Stimulated activated memory B cell treated with anti-CD40 and anti-IgM and Interleukin-4, amounts not matched to agents 10 μg/mL and 1 μg/mL and 100 μg/mL, for 72 hours (primary cell): ENCODE data around the gene KLC4.

Experiments
- ATAC-seq: fragments of 150-1000 bp; cut with Tn5 transposase; 2 replicates; pipeline ENCODE4 v1.10.0; 2021
- H3K27ac Mint-ChIP-seq: one replicate; pipeline ENCODE4 v1.8.0; 2022; ENCODE audit warnings: mild to moderate bottlenecking, mixed read lengths
- H3K27me3 Mint-ChIP-seq: one replicate; pipeline ENCODE4 v1.8.0; 2022; ENCODE audit warnings: mixed read lengths
- H3K36me3 Mint-ChIP-seq: one replicate; pipeline ENCODE4 v1.8.0; 2022; ENCODE audit warnings: mixed read lengths
- H3K4me1 Mint-ChIP-seq: one replicate; pipeline ENCODE4 v1.8.0; 2022; ENCODE audit warnings: mixed read lengths
- H3K4me3 Mint-ChIP-seq: one replicate; pipeline ENCODE4 v1.8.0; 2022; ENCODE audit warnings: mild to moderate bottlenecking, moderate library complexity, mixed read lengths
- H3K9me3 Mint-ChIP-seq: one replicate; pipeline ENCODE4 v1.8.0; 2022; ENCODE audit warnings: mixed read lengths

The KLC4 gene

GRCh38 chr6:43052225-43052841 is 7.1 kb upstream of the KLC4 start:
- Mint-ChIP-seq H3K27ac (peak overlapping the region; percentile 96), H3K4me3 (peak overlapping the region; percentile 98), H3K36me3 (peaks cover 51% of the 10 kb centered on the region), H3K27me3 (no peaks in the 10 kb centered on the region), H3K9me3 (no peaks in the 10 kb centered on the region), H3K4me1 (peaks cover 41% of the 10 kb centered on the region)
- ATAC-seq: no peak

GRCh38 chr6:43052842-43053544 is 6.4 kb upstream of the KLC4 start:
- peak; percentile 24 for ATAC-seq
- Mint-ChIP-seq H3K36me3 (peaks cover 51% of the 10 kb centered on the region), H3K4me1 (peaks cover 44% of the 10 kb centered on the region), H3K27ac (peak overlapping the region; percentile 96), H3K27me3 (no peaks in the 10 kb centered on the region), H3K9me3 (no peaks in the 10 kb centered on the region), H3K4me3 (peak overlapping the region; percentile 98)

DNA sequence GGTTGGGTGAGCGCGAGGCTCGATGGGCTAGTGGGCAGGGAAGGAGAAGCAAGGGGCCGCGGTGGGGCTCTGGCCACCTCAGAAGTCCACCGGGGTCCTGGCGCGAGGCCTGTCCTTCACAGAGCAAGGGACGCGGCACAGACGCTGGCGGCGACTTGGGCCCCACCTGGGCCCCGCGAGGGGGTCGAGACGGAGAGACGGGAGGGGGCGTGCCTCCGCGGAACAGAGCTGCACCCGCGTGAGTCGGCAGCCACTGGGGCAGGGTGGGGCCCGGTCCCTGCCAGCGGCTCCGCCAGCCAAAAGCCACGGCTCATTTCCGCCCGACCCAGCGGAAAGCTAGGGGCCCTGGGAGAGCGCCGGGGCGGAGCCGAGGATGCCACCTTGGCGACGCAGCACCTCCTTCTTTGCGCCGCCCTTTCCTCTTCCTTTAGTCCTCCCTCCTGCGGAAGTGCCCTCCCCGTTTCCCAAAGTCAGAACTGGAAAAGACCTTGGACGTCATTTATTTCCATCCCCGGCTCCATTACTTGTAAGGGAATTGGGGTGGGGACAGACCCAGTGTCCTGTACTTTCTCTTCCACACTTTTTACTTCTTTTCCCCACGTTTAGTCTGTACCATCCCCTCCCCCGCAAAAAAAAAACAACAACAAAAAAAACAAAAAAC is 5.8 kb upstream of the KLC4 start, which contains the start of gene CUL7:
TSS of gene CUL7 (minus strand) at position 307 of the 661 bp plus-strand sequence. CDS start 1,063 bp downstream, outside the sequence.
- peak; percentile 98 for ATAC-seq
- Mint-ChIP-seq H3K27ac (peak within 1 kb of the TSS; percentile 96), H3K4me3 (peak within 1 kb of the TSS; percentile 98), H3K36me3 (peaks cover 51% of the 10 kb centered on the region), H3K27me3 (no peaks in the 10 kb centered on the region), H3K4me1 (peaks cover 51% of the 10 kb centered on the region), H3K9me3 (no peaks in the 10 kb centered on the region)

- H3K36me3 Mint-ChIP-seq: peaks cover 47% of the 10 kb centered on the region
- no peak for ATAC-seq
- peak overlapping the region; percentile 96 for H3K27ac Mint-ChIP-seq
- H3K27me3 Mint-ChIP-seq: no peaks in the 10 kb centered on the region
- H3K9me3 Mint-ChIP-seq: no peaks in the 10 kb centered on the region
- peaks cover 54% of the 10 kb centered on the region for H3K4me1 Mint-ChIP-seq
- H3K4me3 Mint-ChIP-seq: peak overlapping the region; percentile 98
These were observed 5.1 kb upstream of the KLC4 start for GRCh38 chr6:43054206-43054943.

- ATAC-seq: no peak
- H3K27me3 Mint-ChIP-seq: no peaks in the 10 kb centered on the region
- peaks cover 32% of the 10 kb centered on the region for H3K36me3 Mint-ChIP-seq
- no peaks in the 10 kb centered on the region for H3K9me3 Mint-ChIP-seq
- no peak overlapping the region for H3K4me3 Mint-ChIP-seq
- peaks cover 60% of the 10 kb centered on the region for H3K4me1 Mint-ChIP-seq
- no peak overlapping the region for H3K27ac Mint-ChIP-seq
These were observed 3.5 kb upstream of the KLC4 start for GRCh38 chr6:43055966-43056365.

DNA sequence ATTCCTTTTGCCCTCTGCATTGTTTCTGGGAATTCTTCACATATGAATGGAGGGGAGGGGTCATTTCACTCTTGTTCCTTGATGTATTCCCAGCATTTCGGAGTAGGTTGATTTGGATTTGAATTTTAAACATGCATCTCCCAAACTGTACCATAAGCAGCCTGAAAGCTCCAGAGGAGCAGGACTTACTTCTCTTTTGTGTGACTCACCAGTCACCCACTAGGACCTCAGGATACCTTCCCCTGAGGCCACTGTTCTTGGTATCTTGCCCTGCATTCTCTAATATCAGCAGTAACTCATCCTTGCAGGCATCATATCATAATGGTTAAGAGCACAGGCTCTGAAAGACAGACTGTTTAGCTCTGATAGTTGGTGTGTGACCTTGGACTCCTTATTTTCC is 900 bp upstream of the KLC4 start:
- H3K36me3 Mint-ChIP-seq: peaks cover 24% of the 10 kb centered on the region
- no peaks in the 10 kb centered on the region for H3K27me3 Mint-ChIP-seq
- no peak for ATAC-seq
- no peaks in the 10 kb centered on the region for H3K9me3 Mint-ChIP-seq
- H3K4me1 Mint-ChIP-seq: peaks cover 41% of the 10 kb centered on the region
- H3K4me3 Mint-ChIP-seq: peak overlapping the region; percentile 93
- peak overlapping the region; percentile 99 for H3K27ac Mint-ChIP-seq

DNA sequence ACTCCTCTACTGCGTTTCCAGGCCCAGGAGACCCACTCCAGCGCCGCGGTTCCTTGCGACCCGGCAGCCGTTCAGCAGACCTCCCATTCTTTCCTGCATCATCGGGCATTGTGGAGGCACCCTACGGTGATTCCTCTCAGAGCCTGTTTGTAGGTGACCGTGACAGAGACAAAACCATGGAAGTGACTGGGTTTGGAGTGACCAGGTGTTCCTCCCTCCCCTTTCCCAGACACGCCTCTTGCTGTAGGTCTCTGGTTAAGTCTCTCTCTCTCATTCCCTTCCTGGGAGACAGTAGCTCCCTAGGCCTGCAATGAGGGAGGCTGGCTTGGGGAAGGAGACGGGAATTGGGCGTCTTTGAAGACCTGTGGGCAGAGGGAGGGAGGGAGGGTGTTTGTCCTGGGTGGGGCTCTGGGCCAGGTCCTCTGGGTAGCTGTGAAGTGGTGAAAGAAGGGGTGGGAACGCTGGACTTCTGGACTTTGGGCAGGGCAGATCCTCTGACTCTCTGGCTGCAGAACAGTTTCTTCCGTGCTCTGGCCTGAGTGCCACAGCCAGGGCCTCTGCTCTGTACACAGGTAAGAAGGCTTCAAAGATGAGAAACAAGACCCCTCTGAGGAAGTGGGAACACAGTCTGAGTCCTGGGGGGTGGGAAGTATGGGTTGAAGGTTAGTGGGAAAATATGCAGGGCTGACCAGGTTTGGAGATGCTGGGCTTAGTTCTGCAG is 763 bp downstream of the KLC4 start:
- no peak for ATAC-seq
- Mint-ChIP-seq H3K36me3 (peaks cover 31% of the 10 kb centered on the region), H3K9me3 (no peaks in the 10 kb centered on the region), H3K4me1 (peaks cover 32% of the 10 kb centered on the region), H3K27me3 (no peaks in the 10 kb centered on the region), H3K4me3 (peak overlapping the region; percentile 93), H3K27ac (peak overlapping the region; percentile 99)

- Mint-ChIP-seq H3K27ac (no peak overlapping the region), H3K27me3 (no peaks in the 10 kb centered on the region), H3K4me1 (peaks cover 32% of the 10 kb centered on the region), H3K36me3 (peaks cover 29% of the 10 kb centered on the region), H3K4me3 (peak overlapping the region; percentile 48), H3K9me3 (no peaks in the 10 kb centered on the region)
- ATAC-seq: no peak
These were observed 1.6 kb downstream of the KLC4 start for GRCh38 chr6:43060755-43061633.

- no peaks in the 10 kb centered on the region for H3K9me3 Mint-ChIP-seq
- peaks cover 33% of the 10 kb centered on the region for H3K36me3 Mint-ChIP-seq
- peaks cover 32% of the 10 kb centered on the region for H3K4me1 Mint-ChIP-seq
- no peak overlapping the region for H3K4me3 Mint-ChIP-seq
- no peak for ATAC-seq
- no peaks in the 10 kb centered on the region for H3K27me3 Mint-ChIP-seq
- no peak overlapping the region for H3K27ac Mint-ChIP-seq
These were observed 2.4 kb downstream of the KLC4 start for GRCh38 chr6:43061861-43062260.

DNA sequence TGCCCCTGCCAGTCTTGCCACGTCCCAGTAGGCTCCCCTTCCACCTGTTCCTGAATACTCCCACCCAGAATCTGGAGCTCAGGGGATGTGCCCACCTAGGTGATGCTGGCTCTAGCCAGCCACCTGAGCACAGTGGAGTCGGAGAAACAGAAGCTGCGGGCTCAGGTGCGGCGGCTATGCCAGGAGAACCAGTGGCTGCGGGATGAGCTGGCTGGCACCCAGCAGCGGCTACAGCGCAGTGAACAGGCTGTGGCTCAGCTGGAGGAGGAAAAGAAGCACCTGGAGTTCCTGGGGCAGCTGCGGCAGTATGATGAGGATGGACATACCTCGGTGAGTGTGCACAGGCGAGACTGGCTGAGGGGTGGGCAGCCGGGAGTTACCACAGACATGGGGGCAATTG is 3.4 kb downstream of the KLC4 start:
- Mint-ChIP-seq H3K4me3 (no peak overlapping the region), H3K4me1 (peaks cover 30% of the 10 kb centered on the region), H3K36me3 (peaks cover 34% of the 10 kb centered on the region), H3K27me3 (no peaks in the 10 kb centered on the region), H3K27ac (no peak overlapping the region), H3K9me3 (no peaks in the 10 kb centered on the region)
- ATAC-seq: no peak

GRCh38 chr6:43070028-43070632 is 10.7 kb downstream of the KLC4 start:
- H3K36me3 Mint-ChIP-seq: peaks cover 52% of the 10 kb centered on the region

GRCh38 chr6:43074847-43075669 is 15.6 kb downstream of the KLC4 start:
- Mint-ChIP-seq H3K27ac (no peak overlapping the region), H3K4me3 (no peak overlapping the region), H3K27me3 (peaks cover 30% of the 10 kb centered on the region), H3K9me3 (no peaks in the 10 kb centered on the region), H3K36me3 (peaks cover 38% of the 10 kb centered on the region), H3K4me1 (no peaks in the 10 kb centered on the region)
- no peak for ATAC-seq

More at GRCh38 chr6:43070028-43070632, 10.7 kb downstream of the KLC4 start:
- ATAC-seq: peak; percentile 50
- Mint-ChIP-seq H3K27ac (no peak overlapping the region), H3K27me3 (no peaks in the 10 kb centered on the region), H3K9me3 (no peaks in the 10 kb centered on the region), H3K4me3 (no peak overlapping the region), H3K4me1 (no peaks in the 10 kb centered on the region)
